IPS-18c (cell line): ENCODE results near the gene FARSA.
A peak's percentile ranks its signal among the peaks of the same experiment; 100 is the strongest.

Experiments used
- H3K4me3 ChIP-seq: 2 replicates; pipeline ENCODE4 v1.7.0; 2013; ENCODE audit warnings: low read depth, mild to moderate bottlenecking, low read length, moderate library complexity; ENCODE audit not compliant: insufficient read depth
- H3K9me3 ChIP-seq: one replicate; pipeline ENCODE4 v1.6.1; 2013; ENCODE audit warnings: mild to moderate bottlenecking, low read length, moderate library complexity; ENCODE audit not compliant: control insufficient read depth, insufficient read depth

Gene FARSA

DNA sequence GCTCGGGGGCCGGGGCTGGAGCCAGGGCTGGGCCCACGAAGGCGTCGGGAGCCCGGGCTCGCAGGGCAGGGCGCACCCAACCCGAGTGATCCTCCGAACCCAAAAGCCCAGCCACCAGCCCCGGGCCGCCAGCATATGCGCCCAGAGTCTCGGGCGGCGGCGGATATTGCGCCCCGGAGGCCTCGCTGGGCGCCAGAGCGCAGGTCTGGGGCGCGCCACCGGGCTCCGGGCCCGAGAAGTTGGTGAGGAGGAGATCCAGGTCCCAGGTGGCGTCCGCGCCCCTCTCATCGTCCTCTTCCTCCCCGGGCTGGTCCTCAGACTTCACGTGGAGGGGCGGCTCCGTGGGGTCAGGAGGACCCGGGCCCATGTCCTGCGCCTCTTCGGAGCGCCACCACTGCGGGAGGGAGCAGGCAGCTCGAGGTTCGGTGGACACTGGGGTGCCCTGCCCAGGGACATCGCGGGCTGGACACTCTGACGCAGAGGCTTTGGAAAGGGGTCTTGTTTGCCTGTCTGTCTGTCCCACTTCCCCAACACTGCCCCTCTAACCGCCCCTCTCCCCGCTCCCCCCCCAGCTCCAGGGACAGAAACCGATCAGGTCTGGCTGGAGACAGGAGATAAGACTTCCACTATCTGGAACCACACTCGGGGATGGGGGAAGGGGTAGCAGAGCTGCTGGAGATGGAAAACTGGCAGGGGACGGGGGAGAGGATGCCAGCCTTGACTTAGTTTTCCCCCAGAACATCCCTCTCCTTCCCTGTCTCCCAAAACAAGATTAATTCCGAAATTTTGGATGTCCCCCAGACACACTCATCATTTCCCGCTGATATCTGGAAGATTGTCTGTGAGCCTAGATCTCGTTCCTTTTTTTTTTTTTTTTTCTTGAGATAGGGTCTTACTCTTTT lies 47.5 kb downstream of the FARSA start:
- peak overlapping the region; percentile 74 for H3K4me3 ChIP-seq
- H3K9me3 ChIP-seq: peaks cover 4% of the 10 kb centered on the region

DNA sequence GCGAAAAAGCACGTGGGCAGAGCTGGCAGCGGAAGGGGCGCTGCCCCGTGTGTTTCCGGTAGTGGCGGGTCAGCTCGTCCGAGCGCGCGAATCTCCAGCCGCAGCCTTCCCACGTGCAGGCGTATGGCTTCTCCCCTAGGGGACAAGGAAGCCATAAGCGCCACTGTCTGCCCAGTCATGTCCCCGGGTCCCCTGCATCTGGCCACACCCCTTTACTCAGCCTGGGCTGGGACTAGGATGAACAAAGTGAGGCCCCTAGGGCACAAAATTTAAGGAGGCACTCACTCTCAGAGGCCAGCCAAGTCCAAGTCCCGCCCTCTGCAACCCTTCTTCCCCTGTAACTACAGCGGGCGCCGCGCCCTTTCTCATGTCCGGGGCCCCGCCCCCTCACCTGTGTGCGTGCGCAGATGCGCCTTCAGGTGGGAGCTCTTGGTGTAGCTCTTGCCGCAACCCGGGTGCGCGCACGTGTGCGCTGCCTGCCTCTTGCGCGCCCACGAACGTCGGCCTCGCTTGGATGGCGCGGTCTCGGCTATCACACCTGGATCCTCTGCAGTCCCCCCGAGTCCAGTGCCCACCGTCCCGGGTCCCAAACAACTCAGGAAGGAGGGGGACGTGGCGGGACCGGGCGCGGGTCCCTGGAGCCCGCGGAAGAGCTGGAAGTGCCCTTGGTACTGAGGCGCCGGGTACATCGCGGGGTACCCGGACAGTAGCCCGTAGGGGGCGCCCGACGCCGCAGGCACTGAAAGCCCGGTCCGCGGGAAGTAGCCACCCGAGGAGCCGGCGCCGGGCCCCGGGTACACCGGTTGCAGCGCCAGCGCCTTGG lies 48.4 kb downstream of the FARSA start:
- peak overlapping the region; percentile 74 for H3K4me3 ChIP-seq
- H3K9me3 ChIP-seq: peaks cover 4% of the 10 kb centered on the region

DNA sequence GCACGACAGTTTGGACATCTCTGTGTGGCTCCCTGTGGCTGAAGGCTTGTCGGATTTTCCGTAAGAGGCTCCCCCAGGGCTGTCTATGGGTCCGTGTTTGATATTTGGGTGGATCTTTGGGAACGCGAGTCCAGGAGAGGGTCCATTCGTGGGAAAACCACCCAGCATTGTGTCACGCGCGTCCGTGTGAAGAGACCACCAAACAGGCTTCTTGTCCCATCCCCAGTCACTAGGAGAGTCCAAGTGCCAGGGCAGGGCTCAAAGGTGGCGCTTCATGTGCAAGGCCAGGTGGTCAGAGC lies 48.9 kb downstream of the FARSA start:
- Histone ChIP-seq H3K9me3 (peaks cover 4% of the 10 kb centered on the region), H3K4me3 (peak overlapping the region; percentile 74)

DNA sequence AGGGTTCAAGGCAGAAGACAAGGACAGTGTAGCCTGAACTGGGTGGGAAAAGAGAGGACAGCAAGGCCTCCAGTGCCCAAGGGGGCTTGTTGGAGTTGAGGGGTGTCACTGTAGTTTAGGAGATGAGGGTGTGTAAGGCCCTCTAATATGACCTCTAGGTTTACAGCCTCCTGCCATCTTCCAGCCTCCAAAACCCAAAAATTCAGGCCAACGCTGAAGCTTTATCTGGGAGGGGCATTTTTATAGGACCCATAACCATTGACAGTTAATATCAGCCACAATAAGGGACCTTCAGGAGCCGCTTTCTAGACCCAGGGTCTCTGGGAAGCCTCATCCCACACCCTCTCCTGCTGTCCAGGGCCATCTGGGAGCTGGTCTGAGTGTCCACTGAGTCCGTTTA lies 49.3 kb downstream of the FARSA start:
- Histone ChIP-seq H3K4me3 (peak overlapping the region; percentile 74; the same call in 1 of the 2 replicates), H3K9me3 (peaks cover 4% of the 10 kb centered on the region)

DNA sequence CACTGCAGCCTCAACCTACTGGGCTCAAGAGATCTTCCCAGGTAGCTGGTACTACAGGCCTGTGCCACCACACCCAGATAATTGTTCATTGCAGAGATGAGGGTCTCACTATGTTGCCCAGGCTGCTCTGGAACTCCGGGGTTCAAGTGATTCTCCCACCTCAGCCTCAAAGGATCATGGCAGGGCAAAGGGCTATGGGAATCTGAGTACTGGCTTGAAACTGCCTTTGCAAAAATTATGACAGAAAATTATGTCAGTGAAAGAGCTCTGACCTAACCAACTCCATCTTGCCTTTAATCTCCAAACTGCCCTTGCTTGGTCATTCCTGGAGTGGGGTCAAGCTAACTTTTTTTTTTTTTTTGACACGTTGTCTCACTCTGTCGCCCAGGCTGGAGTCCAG lies 50.9 kb downstream of the FARSA start:
- H3K9me3 ChIP-seq: peaks cover 4% of the 10 kb centered on the region
- no peak overlapping the region for H3K4me3 ChIP-seq

DNA sequence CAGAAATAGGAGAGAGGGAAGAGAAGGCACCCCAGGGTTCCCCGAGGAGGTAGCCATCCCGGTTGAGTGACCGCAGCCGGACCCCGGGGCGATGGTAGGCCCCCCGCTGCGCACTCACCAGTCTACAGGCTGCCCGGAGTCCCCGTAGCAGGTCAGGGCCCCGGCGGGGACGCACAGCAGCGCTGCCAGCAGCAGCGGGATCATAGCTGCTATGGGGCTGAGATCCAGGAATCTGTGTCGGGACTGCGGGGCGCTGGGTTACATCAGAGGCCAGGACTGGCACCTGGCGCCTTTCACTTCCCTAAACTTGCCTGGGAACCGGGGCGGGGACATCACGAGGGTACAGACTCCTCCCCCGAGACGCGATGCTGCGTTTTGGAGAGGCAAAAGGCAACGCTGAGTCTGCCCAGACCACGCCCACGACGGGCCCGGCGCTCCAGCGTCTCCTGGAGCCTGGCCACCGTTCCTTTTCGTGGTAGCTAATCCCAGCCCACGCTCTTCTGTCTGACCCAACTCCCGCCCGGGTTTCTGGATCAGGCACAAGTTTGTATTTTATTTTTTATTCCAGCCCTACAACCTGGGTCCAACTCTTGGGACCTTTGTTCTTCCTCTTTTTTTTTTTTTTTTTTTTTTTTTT lies 52.2 kb downstream of the FARSA start, which contains the start of gene DNASE2:
Gene DNASE2, minus strand, starts transcription at position 278 of the 637 bp plus-strand sequence. Its CDS starts 74 bp downstream, at position 204.
- peak within 1 kb of the TSS; percentile 94 for H3K4me3 ChIP-seq
- H3K9me3 ChIP-seq: peaks cover 4% of the 10 kb centered on the region

DNA sequence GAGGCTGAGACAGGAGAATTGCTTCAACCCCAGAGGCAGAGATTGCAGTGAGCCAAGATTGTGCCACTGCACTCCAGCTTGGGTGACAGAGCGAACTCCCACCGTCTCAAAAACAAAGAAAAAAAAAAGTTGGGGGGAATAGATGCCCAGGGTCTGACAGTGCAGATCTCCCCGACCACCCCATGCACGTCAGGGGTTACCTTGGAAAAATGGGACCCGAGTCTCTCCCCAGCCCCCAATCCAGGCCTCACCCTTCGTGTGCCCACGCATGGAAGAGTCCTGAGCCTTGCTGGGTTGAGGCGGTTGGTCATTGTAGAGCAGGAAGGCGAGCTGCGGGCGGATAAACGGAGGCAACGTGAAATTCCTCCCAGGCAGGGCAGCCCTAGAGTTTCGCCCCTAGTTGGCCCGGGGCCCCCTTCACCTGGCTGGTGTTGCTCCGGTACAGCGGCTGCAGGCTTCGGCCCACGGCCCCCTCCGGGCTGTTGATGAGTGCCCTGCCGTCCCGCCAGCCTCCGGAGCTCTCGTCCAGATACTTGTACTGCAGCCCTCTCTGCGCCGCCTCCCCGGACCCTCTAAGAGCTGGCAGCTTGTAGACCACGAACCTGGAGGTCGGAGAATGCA lies 52.9 kb downstream of the FARSA start:
- H3K4me3 ChIP-seq: peak overlapping the region; percentile 94
- peaks cover 4% of the 10 kb centered on the region for H3K9me3 ChIP-seq

DNA sequence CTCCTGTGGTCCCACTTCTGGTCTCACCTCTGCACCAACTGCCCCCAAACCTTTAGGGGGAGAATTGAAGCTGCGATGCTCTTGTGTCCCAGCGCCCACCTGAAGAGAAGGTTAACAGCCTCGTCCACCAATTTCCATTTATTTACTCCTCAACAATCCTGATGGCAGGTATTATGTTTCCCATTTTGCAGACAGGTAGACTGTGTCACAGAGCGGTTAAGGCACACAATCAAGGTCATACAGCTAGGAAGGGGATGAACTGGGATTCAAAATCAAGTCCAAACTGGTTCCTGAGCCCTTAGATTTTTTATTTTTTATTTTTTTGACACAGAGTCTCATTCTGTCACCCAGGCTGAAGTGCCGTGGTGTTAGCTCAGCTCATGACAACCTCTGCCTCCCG lies 58.4 kb downstream of the FARSA start:
- Histone ChIP-seq H3K4me3 (no peak overlapping the region), H3K9me3 (peaks cover 2% of the 10 kb centered on the region)

DNA sequence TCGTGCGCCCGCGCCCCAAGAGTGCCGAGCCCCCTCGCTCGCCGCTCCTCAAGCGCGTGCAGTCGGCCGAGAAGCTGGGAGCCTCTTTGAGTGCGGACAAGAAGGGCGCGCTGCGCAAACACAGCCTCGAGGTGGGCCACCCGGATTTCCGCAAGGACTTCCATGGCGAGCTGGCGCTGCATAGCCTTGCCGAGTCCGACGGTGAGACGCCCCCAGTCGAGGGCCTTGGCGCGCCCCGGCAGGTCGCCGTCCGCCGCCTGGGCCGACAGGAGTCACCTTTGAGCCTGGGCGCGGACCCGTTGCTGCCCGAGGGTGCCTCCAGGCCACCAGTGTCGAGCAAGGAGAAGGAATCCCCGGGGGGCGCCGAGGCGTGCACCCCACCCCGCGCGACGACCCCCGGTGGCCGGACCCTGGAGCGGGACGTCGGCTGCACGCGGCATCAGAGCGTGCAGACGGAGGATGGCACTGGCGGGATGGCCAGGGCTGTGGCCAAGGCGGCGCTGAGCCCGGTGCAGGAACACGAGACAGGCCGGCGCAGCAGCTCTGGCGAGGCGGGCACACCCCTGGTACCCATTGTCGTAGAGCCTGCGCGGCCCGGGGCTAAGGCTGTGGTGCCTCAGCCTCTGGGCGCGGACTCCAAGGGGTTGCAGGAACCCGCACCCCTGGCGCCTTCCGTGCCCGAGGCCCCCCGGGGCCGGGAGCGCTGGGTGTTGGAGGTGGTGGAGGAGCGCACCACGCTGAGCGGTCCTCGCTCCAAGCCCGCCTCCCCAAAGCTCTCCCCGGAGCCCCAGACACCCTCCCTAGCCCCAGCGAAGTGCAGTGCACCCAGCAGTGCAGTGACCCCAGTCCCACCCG lies 59.4 kb downstream of the FARSA start:
- Histone ChIP-seq H3K4me3 (no peak overlapping the region), H3K9me3 (peaks cover 2% of the 10 kb centered on the region)

DNA sequence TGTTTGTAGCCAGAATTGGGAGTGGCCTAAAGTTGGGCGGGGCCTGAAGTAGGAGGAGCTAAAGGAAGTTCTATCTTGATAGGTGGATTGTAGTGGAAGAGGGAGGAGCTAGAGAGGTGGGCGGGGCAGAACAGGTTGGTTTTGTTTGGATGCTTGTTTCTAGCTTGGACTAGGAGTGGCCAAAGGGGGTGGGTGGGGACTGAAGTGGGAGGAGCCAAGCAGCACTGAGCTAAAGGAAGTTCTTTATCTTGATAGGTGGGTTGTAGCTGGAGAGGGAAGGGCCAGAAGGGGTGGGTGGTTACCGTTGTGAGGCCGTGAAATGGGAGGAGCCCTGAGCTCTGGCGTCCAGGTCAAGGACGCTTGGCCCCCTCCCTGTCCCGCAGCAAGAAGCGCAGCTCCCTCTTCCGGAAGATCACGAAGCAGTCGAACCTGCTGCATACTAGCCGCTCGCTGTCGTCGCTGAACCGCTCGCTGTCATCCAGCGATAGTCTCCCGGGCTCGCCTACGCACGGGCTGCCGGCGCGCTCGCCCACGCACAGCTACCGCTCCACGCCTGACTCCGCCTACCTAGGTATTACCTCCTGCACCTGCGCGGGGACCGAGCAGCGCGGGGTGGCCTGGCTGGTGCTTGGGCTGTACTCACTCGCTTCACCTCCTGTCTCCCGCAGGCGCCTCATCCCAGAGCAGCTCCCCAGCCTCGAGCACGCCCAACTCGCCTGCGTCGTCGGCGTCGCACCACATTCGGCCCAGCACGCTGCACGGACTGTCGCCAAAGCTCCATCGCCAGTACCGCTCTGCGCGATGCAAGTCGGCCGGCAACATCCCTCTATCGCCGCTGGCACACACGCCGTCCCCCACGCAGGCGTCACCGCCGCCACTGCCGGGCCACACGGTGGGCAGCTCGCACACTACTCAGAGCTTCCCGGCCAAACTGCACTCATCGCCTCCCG lies 60.3 kb downstream of the FARSA start:
- Histone ChIP-seq H3K4me3 (no peak overlapping the region), H3K9me3 (peaks cover 2% of the 10 kb centered on the region)
